SK-N-SH (cell line): ENCODE data around the gene TMEM131. TPM values are rescaled to one million over a fixed set of nuclear protein-coding genes. Genes with fewer than 3 reads are reported as not detected.

Experiments used
- CTCF ChIA-PET: fragments of 300-600, 350-600 bp; formaldehyde crosslinking; extraction: SDS; loops from one replicate; lab custom pipeline; 2021; lab: Yijun Ruan, JAX
- POLR2A ChIA-PET: fragments of 350-600 bp; sonication (Branson Sonifier 250); formaldehyde crosslinking; extraction: SDS; loops from one replicate; lab custom pipeline; 2020; ENCODE audit warnings: antibody characterized with exemption, inconsistent platforms; lab: Yijun Ruan, JAX
- DNase-seq: peaks from one replicate; pipeline ENCODE4 v3.0.0; 2012
- H2AFZ ChIP-seq: fragments of 200-600 bp; sonication (generic); 2 replicates; pipeline ENCODE4 v1.8.1; 2016; ENCODE audit warnings: antibody characterized with exemption, mild to moderate bottlenecking, low read depth
- H3F3A ChIP-seq: fragments of 200-600 bp; sonication (generic); replicated peaks from 2 replicates; pipeline ENCODE3; 2016; ENCODE audit warnings: antibody characterized with exemption, mild to moderate bottlenecking; ENCODE audit not compliant: insufficient read depth
- H3K27ac ChIP-seq, 2 experiments: fragments of 200-500 bp in 1 of 2; fragments of 200-600 bp in 1 of 2; sonication (Bioruptor generic) in 1 of 2; sonication (generic), shearing (Covaris generic) in 1 of 2; 2 replicates each; pipeline versions ENCODE4 v1.5.1 to v1.6.1; 2014 to 2016; ENCODE audit warnings: low read depth in 2 of 2, inconsistent platforms in 1 of 2, low read length in 1 of 2, mild to moderate bottlenecking in 1 of 2, mixed read lengths in 1 of 2
- H3K27me3 ChIP-seq: fragments of 200-600 bp; sonication (generic), shearing (Covaris generic); 2 replicates; pipeline ENCODE4 v1.6.1; 2016; ENCODE audit warnings: mixed run types; ENCODE audit not compliant: insufficient read depth
- H3K36me3 ChIP-seq, 2 experiments: fragments of 200-500 bp in 1 of 2; fragments of 200-600 bp in 1 of 2; sonication (Bioruptor generic) in 1 of 2; sonication (generic) in 1 of 2; replicated peaks in 1 of 2; 2 replicates each; pipeline versions ENCODE3 to v1.5.1; 2014 to 2016; ENCODE audit warnings: low read length in 1 of 2, mild to moderate bottlenecking in 1 of 2; ENCODE audit not compliant: insufficient read depth in 2 of 2, control insufficient read depth in 1 of 2
- H3K4me1 ChIP-seq, 2 experiments: fragments of 200-500 bp in 1 of 2; fragments of 200-600 bp in 1 of 2; sonication (Bioruptor generic) in 1 of 2; sonication (generic), shearing (Covaris generic) in 1 of 2; 2 replicates each; pipeline versions ENCODE4 v1.5.1 to v1.6.1; 2014 to 2016; ENCODE audit warnings: low read depth in 1 of 2, low read length in 1 of 2, mixed run types in 1 of 2; ENCODE audit not compliant: insufficient read depth in 2 of 2, control insufficient read depth in 1 of 2
- H3K4me2 ChIP-seq: fragments of 200-600 bp; sonication (generic), shearing (Covaris generic); 2 replicates; pipeline ENCODE4 v1.6.1; 2017; ENCODE audit warnings: mixed run types
- H3K4me3 ChIP-seq, 2 experiments: fragments of 200-500 bp in 1 of 2; fragments of 200-600 bp in 1 of 2; sonication (Bioruptor generic) in 1 of 2; sonication (generic), shearing (Covaris generic) in 1 of 2; 2 replicates each; pipeline versions ENCODE4 v1.5.1 to v1.8.1; 2014 to 2016; ENCODE audit warnings: low read depth in 2 of 2, inconsistent platforms in 1 of 2, low read length in 1 of 2, mild to moderate bottlenecking in 1 of 2, mixed read lengths in 1 of 2, moderate library complexity in 1 of 2
- H3K79me2 ChIP-seq: fragments of 200-600 bp; sonication (generic); 2 replicates; pipeline ENCODE4 v1.8.1; 2017; ENCODE audit warnings: mild to moderate bottlenecking; ENCODE audit not compliant: insufficient read depth
- H3K9ac ChIP-seq: fragments of 200-600 bp; sonication (generic); 2 replicates; pipeline ENCODE4 v1.6.1; 2017; ENCODE audit warnings: mixed run types
- H3K9me2 ChIP-seq: fragments of 200-600 bp; sonication (generic); 2 replicates; pipeline ENCODE4 v1.6.1; 2017; ENCODE audit warnings: mixed run types
- H3K9me3 ChIP-seq: fragments of 200-600 bp; sonication (generic); 2 replicates; pipeline ENCODE4 v1.6.1; 2017; ENCODE audit warnings: mixed run types, mild to moderate bottlenecking, moderate library complexity
- H4K20me1 ChIP-seq: fragments of 200-600 bp; sonication (generic); 2 replicates; pipeline ENCODE4 v1.6.1; 2017; ENCODE audit warnings: mild to moderate bottlenecking, mixed run types; ENCODE audit not compliant: insufficient read depth
- CTCF ChIP-seq: fragments of 200-600 bp; sonication (generic); IDR thresholded peaks from 2 replicates; pipeline ENCODE4 v1.6.1; 2017; ENCODE audit warnings: antibody characterized with exemption, mild to moderate bottlenecking, moderate library complexity
- EP300 ChIP-seq, 2 experiments: IDR thresholded peaks; 2 replicates each; pipeline versions ENCODE4 v1.4.0 to v1.6.1; 2012; ENCODE audit warnings: borderline replicate concordance in 1 of 2, low read depth in 1 of 2, low read length in 1 of 2
- EZH2phosphoT487 ChIP-seq: fragments of 200-600 bp; sonication (generic); IDR thresholded peaks from 2 replicates; pipeline ENCODE4 v1.6.1; 2017; ENCODE audit warnings: low read depth, mixed run types, mild to moderate bottlenecking, antibody characterized with exemption, moderate library complexity, borderline replicate concordance
- FOSL2 ChIP-seq: IDR thresholded peaks from 2 replicates; pipeline ENCODE4 v1.4.0; 2012; ENCODE audit warnings: low read depth, mild to moderate bottlenecking, moderate library complexity, borderline replicate concordance
- FOXJ3 ChIP-seq: sonication (generic); formaldehyde crosslinking; IDR thresholded peaks from 2 replicates; pipeline ENCODE4 v1.5.1; 2020; ENCODE audit warnings: mild to moderate bottlenecking, missing genetic modification reagents
- GABPA ChIP-seq: IDR thresholded peaks from 2 replicates; pipeline ENCODE4 v1.4.0; 2012; ENCODE audit warnings: low read depth, mild to moderate bottlenecking
- GATA2 ChIP-seq: sonication (generic); formaldehyde crosslinking; IDR thresholded peaks from 2 replicates; pipeline ENCODE4 v1.5.0; 2020; ENCODE audit warnings: mild to moderate bottlenecking, missing genetic modification reagents
- JUND ChIP-seq: IDR thresholded peaks from 2 replicates; pipeline ENCODE4 v1.4.0; 2012
- MAX ChIP-seq: IDR thresholded peaks from 2 replicates; pipeline ENCODE4 v1.4.0; 2012; ENCODE audit warnings: low read depth
- MEF2A ChIP-seq: IDR thresholded peaks from 2 replicates; pipeline ENCODE4 v1.4.0; 2012; ENCODE audit warnings: low read depth, borderline replicate concordance
- MXI1 ChIP-seq: IDR thresholded peaks from 2 replicates; pipeline ENCODE4 v1.6.1; 2012; ENCODE audit warnings: mild to moderate bottlenecking, low read depth, low read length, improper control_type of control experiment
- NFIC ChIP-seq: IDR thresholded peaks from 2 replicates; pipeline ENCODE4 v1.4.0; 2012; ENCODE audit warnings: borderline replicate concordance
- NRF1 ChIP-seq: IDR thresholded peaks from 2 replicates; pipeline ENCODE4 v1.6.1; 2012; ENCODE audit warnings: low read depth, mild to moderate bottlenecking, low read length
- PBX3 ChIP-seq: IDR thresholded peaks from 2 replicates; pipeline ENCODE4; 2012
- POLR2AphosphoS5 ChIP-seq: IDR thresholded peaks from 2 replicates; pipeline ENCODE4 v1.6.1; 2012; ENCODE audit warnings: low read depth, low read length
- RAD21 ChIP-seq: IDR thresholded peaks from 2 replicates; pipeline ENCODE4 v1.6.1; 2012; ENCODE audit warnings: mild to moderate bottlenecking, low read length
- RCOR1 ChIP-seq: fragments of 150-350 bp; IDR thresholded peaks from 2 replicates; pipeline ENCODE4 v1.6.1; 2017; ENCODE audit warnings: antibody characterized with exemption, low read length
- RFX5 ChIP-seq: IDR thresholded peaks from 2 replicates; pipeline ENCODE4 v1.6.1; 2012; ENCODE audit warnings: mild to moderate bottlenecking, improper control_type of control experiment, low read length
- RXRA ChIP-seq: IDR thresholded peaks from 2 replicates; pipeline ENCODE4 v1.4.0; 2012; ENCODE audit warnings: low read depth, mild to moderate bottlenecking, borderline replicate concordance
- SIN3A ChIP-seq: IDR thresholded peaks from 2 replicates; pipeline ENCODE4 v1.6.1; 2012; ENCODE audit warnings: low read depth, mild to moderate bottlenecking, low read length, moderate library complexity, borderline replicate concordance
- SMC3 ChIP-seq: IDR thresholded peaks from 2 replicates; pipeline ENCODE4 v1.6.1; 2012; ENCODE audit warnings: low read depth, low read length, improper control_type of control experiment
- TCF12 ChIP-seq: IDR thresholded peaks from 2 replicates; pipeline ENCODE4 v1.4.0; 2012
- USF1 ChIP-seq: IDR thresholded peaks from 2 replicates; pipeline ENCODE4 v1.4.0; 2012; ENCODE audit warnings: low read depth, borderline replicate concordance
- ZBTB33 ChIP-seq: IDR thresholded peaks from 2 replicates; pipeline ENCODE4 v1.4.0; 2012; ENCODE audit warnings: low read depth, borderline replicate concordance
- WGBS: methylation state at CpG from one replicate; pipeline ENCODE4 v1.1.6; 2017; ENCODE audit warnings: low lambda C conversion rate; 5-methylcytosine and 5-hydroxymethylcytosine counted together
- polyA plus RNA-seq, 3 experiments: library from polyadenylated mRNA; depleted of rRNA; stranded (reverse); fragments of >200 nt; gene quantifications; 2 replicates each; pipeline ENCODE4 v1.2.3, GENCODE V29; 2012

Gene TMEM131
- polyA plus RNA-seq, 1 of the 3 experiments (the other 2 are of a cell fraction) = 9.1 TPM

GRCh38 chr2:97741686-97742085 is 254.1 kb downstream of the TMEM131 start:
- H3K4me1 ChIP-seq = no peaks in the 10 kb centered on the region; a peak in 1 of 4 replicates
- no peaks in the 10 kb centered on the region for H4K20me1 ChIP-seq
- no peaks in the 10 kb centered on the region for H3K9me2 ChIP-seq
- no peaks in the 10 kb centered on the region for H3K36me3 ChIP-seq
- H3F3A ChIP-seq = no peaks in the 10 kb centered on the region
- no peak overlapping the region for H3K9ac ChIP-seq
- ChIA-PET CTCF (interaction anchor here (1.1 to 3.5 kb wide), 10 partner anchors 11 to 650 kb away, joined by 3 to 37 read pairs (median 12); no protein-coding TSS in a partner anchor), POLR2A (no interaction called here)
- H3K79me2 ChIP-seq = no peaks in the 10 kb centered on the region
- H3K27me3 ChIP-seq = no peaks in the 10 kb centered on the region
- H3K27ac ChIP-seq = no peak overlapping the region
- H3K4me2 ChIP-seq = no peak overlapping the region
- DNase-seq = no peak
- no peaks in the 10 kb centered on the region for H3K9me3 ChIP-seq
- no peak overlapping the region for H2AFZ ChIP-seq
- 86% methylated on average over 4 of the region's 4 CpGs for WGBS
- H3K4me3 ChIP-seq = no peak overlapping the region
- TF ChIP-seq SMC3 (no peak), USF1 (no peak), FOXJ3 (no peak), GABPA (no peak), FOSL2 (no peak), RXRA (no peak), MAX (no peak), GATA2 (CRISPR knock-in tag) (no peak), EZH2phosphoT487 (no peak)

GRCh38 chr2:97741251-97741650 is 254.5 kb downstream of the TMEM131 start:
- Histone ChIP-seq H2AFZ (no peak overlapping the region), H3K4me3 (no peak overlapping the region), H3K9me3 (no peaks in the 10 kb centered on the region), H3K27ac (no peak overlapping the region), H3K9ac (no peak overlapping the region), H3K4me1 (no peaks in the 10 kb centered on the region; a peak in 1 of 4 replicates), H3K4me2 (no peak overlapping the region), H3K79me2 (no peaks in the 10 kb centered on the region), H3F3A (no peaks in the 10 kb centered on the region), H3K27me3 (no peaks in the 10 kb centered on the region), H3K9me2 (no peaks in the 10 kb centered on the region), H3K36me3 (no peaks in the 10 kb centered on the region), H4K20me1 (no peaks in the 10 kb centered on the region)
- CTCF ChIA-PET = interaction anchor here (0.6 to 3.5 kb wide), 23 partner anchors 12 to 651 kb away, joined by 3 to 37 read pairs (median 5); no protein-coding TSS in a partner anchor
- WGBS = 88% methylated on average over 18 of the region's 20 CpGs
- DNase-seq = no peak
- no peak for TF ChIP-seq EP300 (IDR thresholded peaks at IDR 0.05; ENCODE audit: borderline replicate concordance in 1 of 2, low read depth in 1 of 2, low read length in 1 of 2)
- no peak for TF ChIP-seq GATA2 (CRISPR knock-in tag)
- TF ChIP-seq JUND = no peak
- no peak for TF ChIP-seq RAD21
- TF ChIP-seq NRF1 = no peak
- no peak for TF ChIP-seq NFIC
- TF ChIP-seq PBX3 = no peak
- no peak for TF ChIP-seq SMC3
- no peak for TF ChIP-seq SIN3A
- no peak for TF ChIP-seq POLR2AphosphoS5
- TF ChIP-seq CTCF = no peak
- TF ChIP-seq RCOR1 = no peak
- no peak for TF ChIP-seq MXI1
- TF ChIP-seq MEF2A = no peak
- TF ChIP-seq TCF12 = no peak
- TF ChIP-seq RFX5 = no peak
- TF ChIP-seq ZBTB33 = no peak
- POLR2A ChIA-PET = no interaction called here
